Endodermal cell (in vitro differentiated cells): ENCODE measurements around the gene TMEM259. TPM values are rescaled to one million over a fixed set of nuclear protein-coding genes. Genes with fewer than 3 reads are reported as not detected.

ENCODE experiments used
- DNase-seq: peaks from one replicate; pipeline ENCODE4 v3.0.0-alpha.2; 2017
- H3K27ac ChIP-seq: 2 replicates; pipeline ENCODE4 v1.5.1; 2013; ENCODE audit warnings: mild to moderate bottlenecking, low read depth, low read length, moderate library complexity
- H3K27me3 ChIP-seq: 2 replicates; pipeline ENCODE4 v1.6.1; 2013; ENCODE audit warnings: mild to moderate bottlenecking, low read length, moderate library complexity; ENCODE audit not compliant: insufficient read depth, control insufficient read depth, poor library complexity, severe bottlenecking
- H3K36me3 ChIP-seq: 2 replicates; pipeline ENCODE4 v1.7.0; 2013; ENCODE audit warnings: mild to moderate bottlenecking, low read length, moderate library complexity; ENCODE audit not compliant: control insufficient read depth, insufficient read depth
- H3K4me1 ChIP-seq: one replicate; pipeline ENCODE4 v1.7.0; 2013; ENCODE audit warnings: low read length; ENCODE audit not compliant: control insufficient read depth, insufficient read depth
- H3K4me3 ChIP-seq: 2 replicates; pipeline ENCODE4 v1.5.1; 2013; ENCODE audit warnings: mild to moderate bottlenecking, low read length, moderate library complexity
- H3K9ac ChIP-seq: 2 replicates; pipeline ENCODE4 v1.6.1; 2013; ENCODE audit warnings: mild to moderate bottlenecking, low read length, moderate library complexity; ENCODE audit not compliant: poor library complexity, severe bottlenecking; ENCODE audit errors: extremely low read depth
- H3K9me3 ChIP-seq: 2 replicates; pipeline ENCODE4 v1.6.1; 2013; ENCODE audit warnings: mild to moderate bottlenecking, low read length, moderate library complexity; ENCODE audit not compliant: control insufficient read depth
- H3K27ac Mint-ChIP-seq: 2 replicates; pipeline ENCODE4 v1.8.0; 2020; ENCODE audit warnings: mixed read lengths
- H3K27me3 Mint-ChIP-seq: 2 replicates; pipeline ENCODE4 v1.8.0; 2021; ENCODE audit warnings: mild to moderate bottlenecking, mixed read lengths; ENCODE audit not compliant: insufficient read depth
- H3K36me3 Mint-ChIP-seq: 2 replicates; pipeline ENCODE4 v1.8.0; 2020; ENCODE audit warnings: low read depth, mixed read lengths
- H3K4me1 Mint-ChIP-seq: 2 replicates; pipeline ENCODE4 v1.8.0; 2020; ENCODE audit warnings: mixed read lengths
- H3K4me3 Mint-ChIP-seq: 2 replicates; pipeline ENCODE4 v1.8.0; 2020; ENCODE audit warnings: mild to moderate bottlenecking, moderate library complexity, mixed read lengths
- H3K9me3 Mint-ChIP-seq: 2 replicates; pipeline ENCODE4 v1.8.0; 2020; ENCODE audit warnings: mild to moderate bottlenecking, mixed read lengths
- CTCF ChIP-seq: fragments of 200-600 bp; sonication (generic); conservative IDR thresholded peaks from 2 replicates; pipeline ENCODE4 v1.5.0; 2021; ENCODE audit warnings: antibody characterized with exemption, mild to moderate bottlenecking
- WGBS, 2 experiments: methylation state at CpG; one replicate each; pipeline versions ENCODE4 v1.1.5 to v1.1.7; 2013; ENCODE audit warnings: missing lambda C conversion rate in 2 of 2, mixed read lengths in 1 of 2; ENCODE audit not compliant: insufficient coverage in 1 of 2, insufficient read length in 1 of 2; 5-methylcytosine and 5-hydroxymethylcytosine counted together
- total RNA-seq, 2 donors: library from RNA; stranded (reverse); fragmentation: NEBNext Ultra II Directional in 1 of 2; extraction: Animal tissue kit (Norgen Biotek cat#: 25700) in 1 of 2; gene quantifications; 2 replicates in 1 of 2; 3 replicates in 1 of 2; pipeline ENCODE4 v1.2.1, GENCODE V29; 2021

Gene TMEM259
- total RNA-seq, 2 donors from 2014 or later = 157 to 176 TPM

GRCh38 chr19:1028062-1028926, 7.4 kb upstream of the TMEM259 start:
- 4 to 10% methylated on average over 18 to 53 of the region's 58 CpGs for WGBS, 2 experiments

GRCh38 chr19:1027650-1028061, 6.7 kb upstream of the TMEM259 start:
- Mint-ChIP-seq H3K4me1 (peaks cover 5% of the 10 kb centered on the region), H3K27ac (peak overlapping the region; percentile 97), H3K27me3 (no peaks in the 10 kb centered on the region), H3K9me3 (no peaks in the 10 kb centered on the region), H3K4me3 (peak overlapping the region; percentile 93), H3K36me3 (peaks cover 26% of the 10 kb centered on the region)
- no peak for TF ChIP-seq CTCF
- H3K27me3 ChIP-seq = no peaks in the 10 kb centered on the region
- H3K36me3 ChIP-seq = peaks cover 29% of the 10 kb centered on the region
- DNase-seq = peak; percentile 72
- peaks cover 6% of the 10 kb centered on the region for H3K4me1 ChIP-seq
- peak overlapping the region; percentile 98 for H3K4me3 ChIP-seq
- H3K27ac ChIP-seq = peak overlapping the region; percentile 84
- WGBS, 2 experiments = 0 to 4% methylated on average over 5 to 16 of the region's 16 CpGs
- peak overlapping the region; percentile 99 for H3K9ac ChIP-seq
- no peaks in the 10 kb centered on the region for H3K9me3 ChIP-seq

More at GRCh38 chr19:1028062-1028926, 7.4 kb upstream of the TMEM259 start:
- H3K9ac ChIP-seq = peak overlapping the region; percentile 99
- H3K4me1 ChIP-seq = peaks cover 6% of the 10 kb centered on the region
- H3K4me3 Mint-ChIP-seq = peak overlapping the region; percentile 93
- H3K27me3 ChIP-seq = no peaks in the 10 kb centered on the region
- peak overlapping the region; percentile 84 for H3K27ac ChIP-seq
- H3K36me3 ChIP-seq = peaks cover 35% of the 10 kb centered on the region
- H3K27me3 Mint-ChIP-seq = no peaks in the 10 kb centered on the region
- H3K4me1 Mint-ChIP-seq = peaks cover 5% of the 10 kb centered on the region
- H3K9me3 Mint-ChIP-seq = no peaks in the 10 kb centered on the region
- TF ChIP-seq CTCF = no peak
- H3K4me3 ChIP-seq = peak overlapping the region; percentile 98
- DNase-seq = peak; percentile 92
- peaks cover 33% of the 10 kb centered on the region for H3K36me3 Mint-ChIP-seq
- H3K27ac Mint-ChIP-seq = peak overlapping the region; percentile 86
- no peaks in the 10 kb centered on the region for H3K9me3 ChIP-seq

- Histone ChIP-seq H3K9ac (peak overlapping the region; percentile 99), H3K4me3 (peak overlapping the region; percentile 98), H3K27me3 (no peaks in the 10 kb centered on the region), H3K4me1 (peaks cover 6% of the 10 kb centered on the region), H3K9me3 (no peaks in the 10 kb centered on the region), H3K27ac (peak overlapping the region; percentile 84), H3K36me3 (peaks cover 22% of the 10 kb centered on the region)
- Mint-ChIP-seq H3K9me3 (no peaks in the 10 kb centered on the region), H3K4me3 (peak overlapping the region; percentile 93), H3K36me3 (peaks cover 20% of the 10 kb centered on the region), H3K27me3 (no peaks in the 10 kb centered on the region), H3K4me1 (peaks cover 5% of the 10 kb centered on the region), H3K27ac (peak overlapping the region; percentile 97)
- no peak for TF ChIP-seq CTCF
- no peak for DNase-seq
- WGBS, 2 experiments = 1% methylated on average over 17 to 35 of the region's 36 CpGs
Observed at GRCh38 chr19:1026783-1027649, 6.1 kb upstream of the TMEM259 start.
